Measurements from ENCODE around the gene HNRNPU. TPM values are rescaled to one million over a fixed set of nuclear protein-coding genes. Genes with fewer than 3 reads are reported as not detected.
A peak's percentile ranks its signal among the peaks of the same experiment; 100 is the strongest.
"Not testable (repeated sequence)": the region's sequence is repeated elsewhere in the genome, so short reads cannot be mapped to it uniquely, and the experiment has no call there.

Gene HNRNPU
- total and polyA plus RNA-seq, 10 donors: 121 to 457 (median 280) TPM

GRCh38 chr1:244833734-244834542 is 30.4 kb downstream of the HNRNPU start:
- Histone ChIP-seq H3K4me1 (peaks cover 26 to 48% (median 42%) of the 10 kb centered on the region in 6 donors), H3K36me3 (peaks cover 0 to 8% (median 0%) of the 10 kb centered on the region in 6 donors), H3K27ac (peak overlapping the region; percentile 96 to 99 (median 99)), H3K4me3 (peak overlapping the region; percentile 57 to 76 (median 70)), H3K27me3 (replicated peaks in 1 of 7) (no peaks in the 10 kb centered on the region), H3K9me3 (no peaks in the 10 kb centered on the region)
- intact Hi-C loops (cut with DNase I; ENCODE audit: low total_unique reads): loop anchor here (10.0 kb wide), 1 partner anchor 131 kb away; a partner anchor contains a TSS
- TF ChIP-seq POLR2AphosphoS5 (IDR thresholded peaks at IDR 0.05) (peak in 1 of 3 donors; percentile 52), POLR2A (IDR thresholded peaks at IDR 0.05) (peak in 1 of 3 donors; percentile 16), CTCF (IDR thresholded peaks at IDR 0.05 in 8 of 11, conservative IDR thresholded peaks at IDR 0.05 in 3 of 11) (peak in 8 of 11 experiments; percentile 23 to 54 (median 36))
- 0 to 1% (median 1%) methylated on average over 32 of the region's 32 CpGs for whole genome bisulfite sequencing, 5 donors
- DNase-seq: peak; percentile 87

- peaks cover 26 to 42% (median 36%) of the 10 kb centered on the region in 6 donors for H3K4me1 ChIP-seq
- not testable (repeated sequence) for H3K27me3 ChIP-seq (replicated peaks in 1 of 7); H3K9me3 ChIP-seq; H3K36me3 ChIP-seq
- peak overlapping the region; percentile 96 to 99 (median 99) for H3K27ac ChIP-seq
- peak overlapping the region in 7 of 8 donors; percentile 59 to 76 (median 71) for H3K4me3 ChIP-seq
- DNase-seq: peak; percentile 71
- WGBS, 5 donors: 36 to 46% (median 39%) methylated on average over 8 of the region's 8 CpGs
- intact Hi-C loops (cut with DNase I; ENCODE audit: low total_unique reads): loop anchor here (10.0 kb wide), 1 partner anchor 132 kb away; a partner anchor contains a TSS
Observed at GRCh38 chr1:244833260-244833659, 31.1 kb downstream of the HNRNPU start.

GRCh38 chr1:244830639-244831038 is 33.7 kb downstream of the HNRNPU start:
- H3K36me3 ChIP-seq: no peaks in the 10 kb centered on the region
- WGBS, 5 donors: 74 to 84% (median 81%) methylated on average over 3 of the region's 3 CpGs
- intact Hi-C loops (cut with DNase I; ENCODE audit: low total_unique reads): loop anchor here (10.0 kb wide), 1 partner anchor 134 kb away; a partner anchor contains a TSS

GRCh38 chr1:244826712-244827111 is 37.6 kb downstream of the HNRNPU start:
- DNase-seq: no peak
- intact Hi-C loops (cut with DNase I; ENCODE audit: low total_unique reads): no loop called here
- H3K4me3 ChIP-seq: no peak overlapping the region
- no peak for TF ChIP-seq POLR2A (IDR thresholded peaks at IDR 0.05)
- no peak for TF ChIP-seq CTCF (IDR thresholded peaks at IDR 0.05 in 8 of 11, conservative IDR thresholded peaks at IDR 0.05 in 3 of 11)
- no peak for TF ChIP-seq POLR2AphosphoS5 (IDR thresholded peaks at IDR 0.05)
- H3K4me1 ChIP-seq: no peaks in the 10 kb centered on the region
- no peak overlapping the region for H3K27ac ChIP-seq
- H3K36me3 ChIP-seq: no peaks in the 10 kb centered on the region
- 94 to 99% (median 95%) methylated on average over 4 of the region's 4 CpGs for WGBS, 5 donors
- H3K9me3 ChIP-seq: no peaks in the 10 kb centered on the region
- H3K27me3 ChIP-seq (replicated peaks in 1 of 7): peaks cover 0 to 6% (median 0%) of the 10 kb centered on the region in 7 donors

More at GRCh38 chr1:244830639-244831038, 33.7 kb downstream of the HNRNPU start:
- DNase-seq: no peak
- Histone ChIP-seq H3K9me3 (no peaks in the 10 kb centered on the region), H3K4me3 (no peak overlapping the region), H3K4me1 (peaks cover 7 to 16% (median 12%) of the 10 kb centered on the region in 6 donors), H3K27me3 (replicated peaks in 1 of 7) (no peaks in the 10 kb centered on the region), H3K27ac (no peak overlapping the region)
- no peak for TF ChIP-seq CTCF (IDR thresholded peaks at IDR 0.05 in 8 of 11, conservative IDR thresholded peaks at IDR 0.05 in 3 of 11)
- no peak for TF ChIP-seq POLR2AphosphoS5 (IDR thresholded peaks at IDR 0.05)
- TF ChIP-seq POLR2A (IDR thresholded peaks at IDR 0.05): no peak

Measured in spleen (tissue), 11 donors.